Vagina (tissue), 2 donors: Measurements from ENCODE around the gene PTPRN2.

Source experiments
- CTCF ChIP-seq, 3 experiments: fragments of 450-650 bp in 2 of 3; fragments of 200-600 bp in 1 of 3; sonication (generic) in 1 of 3; IDR thresholded peaks; one replicate each; pipeline ENCODE4 v1.5.1; 2017 to 2019; ENCODE audit warnings: antibody characterized with exemption in 3 of 3, mild to moderate bottlenecking in 2 of 3, moderate library complexity in 2 of 3
- POLR2A ChIP-seq, 2 donors: fragments of 450-650 bp; IDR thresholded peaks; one replicate each; pipeline ENCODE4 v1.6.1; 2017; ENCODE audit warnings: antibody characterized with exemption in 2 of 2, mild to moderate bottlenecking in 2 of 2, moderate library complexity in 2 of 2

DNA sequence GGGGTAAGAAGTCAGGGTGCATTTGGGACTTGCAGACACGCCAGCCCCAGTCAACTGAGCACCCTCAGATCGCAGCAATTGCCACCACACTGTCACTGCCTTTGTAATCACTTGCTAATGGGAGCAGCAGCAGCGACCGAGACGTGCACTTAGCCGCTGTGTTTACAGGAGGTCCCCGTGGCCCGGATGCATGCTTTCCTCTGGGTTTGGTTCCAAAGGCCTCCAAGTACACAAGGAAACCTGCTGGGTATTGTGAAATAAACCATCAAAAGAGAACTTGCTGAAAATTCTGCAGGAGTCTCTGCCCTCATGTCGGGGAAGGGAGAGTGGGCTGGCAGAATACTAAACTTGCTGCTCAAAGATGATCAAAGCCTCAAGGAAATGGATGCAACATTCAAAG is 909.1 kb downstream of the PTPRN2 start:
- no peak for TF ChIP-seq CTCF (IDR thresholded peaks at IDR 0.05)
- TF ChIP-seq POLR2A (IDR thresholded peaks at IDR 0.05): no peak
